Endothelial cell of umbilical vein (primary cell): ENCODE data around the gene CLDN22. TPM values are rescaled to one million over a fixed set of nuclear protein-coding genes. Genes with fewer than 3 reads are reported as not detected.

Experiments used
- BruUV-seq: library from RNA; stranded (reverse); fragments of 400-500 nt; replicated peaks from 2 replicates; lab custom pipeline; 2021; lab: Mats Ljungman, UMichigan
- CTCF ChIA-PET: fragments of 300-600, 350-600 bp; sonication (Branson Sonifier 250); formaldehyde crosslinking; loops from one replicate; lab custom pipeline; 2021; ENCODE audit warnings: antibody characterized with exemption, inconsistent platforms; lab: Charles Lee
- POLR2A ChIA-PET: fragments of 300-600, 350-600 bp; sonication (Branson Sonifier 250); formaldehyde crosslinking; loops from one replicate; lab custom pipeline; 2021; ENCODE audit warnings: antibody characterized with exemption, inconsistent platforms; lab: Charles Lee
- DNase-seq: peaks from one replicate; pipeline ENCODE4 v3.0.0-alpha.2; 2011; ENCODE audit warnings: low read depth, low spot score
- FAIRE-seq: peaks from 2 replicates; lab custom pipeline; 2011; peaks lifted over from hg19 to GRCh38; lab: Jason Lieb, UNC
- H2AFZ ChIP-seq: 2 replicates; pipeline ENCODE4 v1.6.0; 2012; ENCODE audit warnings: low read depth, low read length, control low read depth, inconsistent platforms
- H3K27ac ChIP-seq: 2 replicates; pipeline ENCODE4 v1.5.1; 2011; ENCODE audit warnings: low read depth, mild to moderate bottlenecking, control low read depth, low read length, moderate library complexity; ENCODE audit not compliant: insufficient read depth
- H3K27me3 ChIP-seq, 2 experiments: 2 replicates each; pipeline versions ENCODE4 v1.6.0 to v1.6.1; 2011; ENCODE audit warnings: low read length in 2 of 2, mixed read lengths in 1 of 2; ENCODE audit not compliant: control insufficient read depth in 2 of 2, insufficient read depth in 2 of 2
- H3K36me3 ChIP-seq, 2 experiments: 2 replicates in 1 of 2; 3 replicates in 1 of 2; pipeline ENCODE4 v1.5.1; 2011; ENCODE audit warnings: low read length in 2 of 2, mild to moderate bottlenecking in 1 of 2, moderate library complexity in 1 of 2; ENCODE audit not compliant: control insufficient read depth in 2 of 2, insufficient read depth in 2 of 2; ENCODE audit errors: extremely low read depth in 1 of 2
- H3K4me1 ChIP-seq: 3 replicates; pipeline ENCODE4 v1.5.1; 2011; ENCODE audit warnings: mild to moderate bottlenecking, low read length; ENCODE audit not compliant: control insufficient read depth, insufficient read depth; ENCODE audit errors: extremely low read depth
- H3K4me2 ChIP-seq: 2 replicates; pipeline ENCODE4 v1.6.1; 2011; ENCODE audit warnings: low read length, control low read depth, mixed read lengths; ENCODE audit not compliant: insufficient read depth
- H3K4me3 ChIP-seq, 3 experiments: fragments of 200-600 bp in 1 of 3; sonication (generic), shearing (Covaris generic) in 1 of 3; replicated peaks in 1 of 3; 2 replicates each; pipeline ENCODE4 v1.5.1; 2011 to 2016; ENCODE audit warnings: control low read depth in 3 of 3, low read length in 3 of 3, mild to moderate bottlenecking in 2 of 3, inconsistent platforms in 1 of 3, low read depth in 1 of 3, moderate library complexity in 1 of 3; ENCODE audit not compliant: insufficient read depth in 1 of 3
- H3K79me2 ChIP-seq: 2 replicates; pipeline ENCODE4 v1.6.0; 2012; ENCODE audit warnings: low read length, inconsistent platforms; ENCODE audit not compliant: control insufficient read depth, insufficient read depth
- H3K9ac ChIP-seq: replicated peaks from 2 replicates; pipeline ENCODE3; 2011; ENCODE audit warnings: low read length, control low read depth; ENCODE audit not compliant: insufficient read depth; ENCODE audit errors: extremely low read depth
- H3K9me1 ChIP-seq: replicated peaks from 3 replicates; pipeline ENCODE4 v1.6.0; 2011; ENCODE audit warnings: mild to moderate bottlenecking, low read length; ENCODE audit not compliant: control insufficient read depth, insufficient read depth; ENCODE audit errors: extremely low read depth
- H3K9me3 ChIP-seq: replicated peaks from 2 replicates; pipeline ENCODE4 v1.5.1; 2012; ENCODE audit warnings: low read length, inconsistent platforms; ENCODE audit not compliant: control insufficient read depth, insufficient read depth
- H4K20me1 ChIP-seq: replicated peaks from 2 replicates; pipeline ENCODE3; 2011; ENCODE audit warnings: mild to moderate bottlenecking, low read length; ENCODE audit not compliant: control insufficient read depth, insufficient read depth; ENCODE audit errors: extremely low read depth
- EZH2 ChIP-seq: IDR thresholded peaks from 2 replicates; pipeline ENCODE4 v1.6.1; 2012; ENCODE audit warnings: borderline replicate concordance, low read depth, mild to moderate bottlenecking, moderate library complexity, low read length, inconsistent platforms; ENCODE audit not compliant: severe bottlenecking
- FOS ChIP-seq: IDR thresholded peaks from 2 replicates; pipeline ENCODE4 v1.6.1; 2011; ENCODE audit warnings: mild to moderate bottlenecking, low read length, moderate library complexity, borderline replicate concordance; ENCODE audit not compliant: insufficient read depth
- GATA2 ChIP-seq: IDR thresholded peaks from 2 replicates; pipeline ENCODE4 v1.7.0; 2011; ENCODE audit warnings: low read depth, mild to moderate bottlenecking, moderate library complexity, mixed read lengths, low read length; ENCODE audit not compliant: insufficient read length, insufficient read depth
- JUN ChIP-seq: IDR thresholded peaks from 2 replicates; pipeline ENCODE4 v1.6.1; 2011; ENCODE audit warnings: borderline replicate concordance, low read depth; ENCODE audit not compliant: insufficient read length, insufficient read depth
- MYC ChIP-seq: IDR thresholded peaks from one replicate; pipeline ENCODE4 v1.6.1; 2011; ENCODE audit warnings: mild to moderate bottlenecking, low read depth, low read length
- POLR2A ChIP-seq: IDR thresholded peaks from 2 replicates; pipeline ENCODE4 v1.6.1; 2012; ENCODE audit warnings: low read depth, mild to moderate bottlenecking, control low read depth, low read length
- POLR2AphosphoS5 ChIP-seq: IDR thresholded peaks from 2 replicates; pipeline ENCODE4 v1.6.1; 2012; ENCODE audit warnings: low read depth, mild to moderate bottlenecking, control low read depth, low read length, moderate library complexity; ENCODE audit not compliant: insufficient read depth
- dilution Hi-C: fragments of 300-500 bp; cut with MboI; formaldehyde crosslinking; loops from one replicate; pipeline ENCODE4 v1.15.0; 2019; ENCODE audit warnings: low sequenced_read_pairs; ENCODE audit not compliant: extremely low pct_ligation_motif_present
- intact Hi-C: fragments of 100-400 bp; cut with micrococcal nuclease; formaldehyde crosslinking; loops from one replicate; pipeline ENCODE4 v1.10.0; 2022
- polyA plus RNA-seq, 4 experiments: library from polyadenylated mRNA; depleted of rRNA in 3 of 4; stranded (reverse) in 3 of 4; unstranded in 1 of 4; fragments of >200 nt; gene quantifications; 2 replicates each; pipeline versions ENCODE4 v1.2.1 to v1.2.3, GENCODE V29; 2011 to 2012; ENCODE audit warnings: missing spikeins in 1 of 4
- total RNA-seq: library from RNA; stranded (reverse); gene quantifications from 2 replicates; pipeline ENCODE4 v1.2.3, GENCODE V29; 2021
- TF ChIP-seq, protein P1 (sequence below): IDR thresholded peaks from 2 replicates; pipeline ENCODE4 v1.6.1; 2011; ENCODE audit not compliant: insufficient read depth, insufficient read length
- TF ChIP-seq, protein P2 (sequence below), 2 donors: IDR thresholded peaks; 1 replicate in 1 of 2; 2 replicates in 1 of 2; pipeline ENCODE4 v1.5.1; 2011; ENCODE audit warnings: low read length in 2 of 2, mild to moderate bottlenecking in 2 of 2, moderate library complexity in 2 of 2, control low read depth in 1 of 2, inconsistent platforms in 1 of 2, low read depth in 1 of 2; ENCODE audit not compliant: insufficient read depth in 1 of 2; ENCODE audit errors: extremely low read depth in 1 of 2

CLDN22 gene
- total and polyA plus RNA-seq, 2 donors (not counting 3 experiments of a cell fraction or from before 2014, with no cell fraction given): not detected

DNA sequence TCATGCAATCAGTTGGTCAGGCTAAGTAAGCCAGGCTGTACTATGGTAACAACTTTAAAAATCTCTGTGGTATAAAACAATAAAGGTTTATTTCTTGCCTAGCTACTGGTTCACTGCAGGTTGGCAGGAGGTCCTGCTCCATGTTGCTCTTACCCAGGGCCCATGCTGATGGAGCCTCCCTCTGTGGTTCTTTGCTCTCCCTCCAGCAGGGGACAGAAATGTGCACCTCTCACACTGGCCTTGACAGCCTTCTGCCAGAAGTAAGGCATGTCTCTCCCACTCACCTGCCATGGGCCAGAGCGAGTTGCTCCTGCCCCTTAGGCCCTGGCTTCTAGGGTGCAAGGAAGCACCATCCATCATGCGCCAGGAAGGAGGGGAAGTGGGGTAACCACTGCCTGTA, 31.1 kb downstream of the CLDN22 start:
- dilution Hi-C loops: no loop called here
- intact Hi-C loops: loop anchor here (1.0 to 5.0 kb wide), 2 partner anchors 11 to 108 kb away; no protein-coding TSS in a partner anchor

DNA sequence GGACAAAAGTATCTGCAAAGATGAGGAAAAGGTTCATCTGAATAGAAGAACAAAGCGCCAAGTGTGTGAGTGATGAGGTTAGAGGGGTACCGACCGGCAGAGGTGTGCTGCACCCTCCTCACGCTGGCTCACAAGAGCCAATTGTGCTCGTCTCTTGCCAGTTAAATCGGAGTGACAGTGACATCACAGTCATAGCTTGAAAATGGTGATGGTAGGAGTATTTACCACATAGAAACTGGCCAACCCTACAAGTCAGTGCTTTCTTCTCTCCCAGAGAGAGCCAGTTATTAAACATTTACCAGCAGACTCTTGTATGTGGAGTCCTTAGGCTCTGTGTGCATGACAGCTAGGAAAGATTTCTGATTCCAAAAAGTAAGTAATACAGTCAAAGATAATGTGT, 32.4 kb downstream of the CLDN22 start:
- Histone ChIP-seq H3K79me2 (no peaks in the 10 kb centered on the region), H3K4me3 (no peak overlapping the region), H3K9me3 (no peaks in the 10 kb centered on the region), H3K27ac (no peak overlapping the region), H3K9ac (no peak overlapping the region), H3K4me2 (no peak overlapping the region), H3K36me3 (peaks cover 8 to 23% of the 10 kb centered on the region in 2 experiments), H2AFZ (no peak overlapping the region), H3K9me1 (no peaks in the 10 kb centered on the region), H3K4me1 (peaks cover 9% of the 10 kb centered on the region), H4K20me1 (no peaks in the 10 kb centered on the region), H3K27me3 (no peaks in the 10 kb centered on the region)
- FAIRE-seq (no peak), DNase-seq (no peak)
- ChIA-PET CTCF (interaction anchor here (1.1 to 1.2 kb wide), 2 partner anchors 25 to 76 kb away, joined by 3 to 4 read pairs; no protein-coding TSS in a partner anchor), POLR2A (no interaction called here)
- no TSS peak for BruUV-seq
- intact Hi-C loops: loop anchor here (1.0 to 5.0 kb wide), 2 partner anchors 13 to 110 kb away; no protein-coding TSS in a partner anchor
- TF ChIP-seq, protein P1, sequence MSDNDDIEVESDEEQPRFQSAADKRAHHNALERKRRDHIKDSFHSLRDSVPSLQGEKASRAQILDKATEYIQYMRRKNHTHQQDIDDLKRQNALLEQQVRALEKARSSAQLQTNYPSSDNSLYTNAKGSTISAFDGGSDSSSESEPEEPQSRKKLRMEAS: no peak
- TF ChIP-seq POLR2AphosphoS5 (no peak), GATA2 (no peak), MYC (no peak), EZH2 (no peak), POLR2A (no peak), FOS (no peak), JUN (no peak)
- TF ChIP-seq, protein P2, sequence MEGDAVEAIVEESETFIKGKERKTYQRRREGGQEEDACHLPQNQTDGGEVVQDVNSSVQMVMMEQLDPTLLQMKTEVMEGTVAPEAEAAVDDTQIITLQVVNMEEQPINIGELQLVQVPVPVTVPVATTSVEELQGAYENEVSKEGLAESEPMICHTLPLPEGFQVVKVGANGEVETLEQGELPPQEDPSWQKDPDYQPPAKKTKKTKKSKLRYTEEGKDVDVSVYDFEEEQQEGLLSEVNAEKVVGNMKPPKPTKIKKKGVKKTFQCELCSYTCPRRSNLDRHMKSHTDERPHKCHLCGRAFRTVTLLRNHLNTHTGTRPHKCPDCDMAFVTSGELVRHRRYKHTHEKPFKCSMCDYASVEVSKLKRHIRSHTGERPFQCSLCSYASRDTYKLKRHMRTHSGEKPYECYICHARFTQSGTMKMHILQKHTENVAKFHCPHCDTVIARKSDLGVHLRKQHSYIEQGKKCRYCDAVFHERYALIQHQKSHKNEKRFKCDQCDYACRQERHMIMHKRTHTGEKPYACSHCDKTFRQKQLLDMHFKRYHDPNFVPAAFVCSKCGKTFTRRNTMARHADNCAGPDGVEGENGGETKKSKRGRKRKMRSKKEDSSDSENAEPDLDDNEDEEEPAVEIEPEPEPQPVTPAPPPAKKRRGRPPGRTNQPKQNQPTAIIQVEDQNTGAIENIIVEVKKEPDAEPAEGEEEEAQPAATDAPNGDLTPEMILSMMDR (IDR thresholded peaks at IDR 0.05; ENCODE audit: extremely low read depth in 1 of 2, insufficient read depth in 1 of 2, low read depth in 1 of 2, low read length in 2 of 2): no peak
- dilution Hi-C loops: no loop called here

More for the DNA sequence above, 31.1 kb downstream of the CLDN22 start:
- Histone ChIP-seq H3K4me1 (peaks cover 9% of the 10 kb centered on the region), H3K36me3 (peaks cover 8 to 21% of the 10 kb centered on the region in 2 experiments), H2AFZ (no peak overlapping the region), H3K27me3 (no peaks in the 10 kb centered on the region), H3K27ac (no peak overlapping the region), H3K4me2 (no peak overlapping the region), H3K9me3 (no peaks in the 10 kb centered on the region), H3K79me2 (no peaks in the 10 kb centered on the region), H3K4me3 (no peak overlapping the region), H3K9me1 (no peaks in the 10 kb centered on the region), H3K9ac (no peak overlapping the region), H4K20me1 (no peaks in the 10 kb centered on the region)
- no TSS peak for BruUV-seq
- TF ChIP-seq JUN: no peak
- TF ChIP-seq, protein P2 (IDR thresholded peaks at IDR 0.05; ENCODE audit: extremely low read depth in 1 of 2, insufficient read depth in 1 of 2, low read depth in 1 of 2, low read length in 2 of 2): peak in 1 of 2 donors; percentile 10
- ChIA-PET POLR2A (no interaction called here), CTCF (no interaction called here)
- no peak for FAIRE-seq
- DNase-seq: no peak
